G401.6 (cell line): ENCODE measurements around the gene SMAP1.

ENCODE experiments used
- FAIRE-seq: peaks from 2 replicates; lab custom pipeline; 2012; peaks lifted over from hg19 to GRCh38; lab: Jason Lieb, UNC

The SMAP1 gene

DNA sequence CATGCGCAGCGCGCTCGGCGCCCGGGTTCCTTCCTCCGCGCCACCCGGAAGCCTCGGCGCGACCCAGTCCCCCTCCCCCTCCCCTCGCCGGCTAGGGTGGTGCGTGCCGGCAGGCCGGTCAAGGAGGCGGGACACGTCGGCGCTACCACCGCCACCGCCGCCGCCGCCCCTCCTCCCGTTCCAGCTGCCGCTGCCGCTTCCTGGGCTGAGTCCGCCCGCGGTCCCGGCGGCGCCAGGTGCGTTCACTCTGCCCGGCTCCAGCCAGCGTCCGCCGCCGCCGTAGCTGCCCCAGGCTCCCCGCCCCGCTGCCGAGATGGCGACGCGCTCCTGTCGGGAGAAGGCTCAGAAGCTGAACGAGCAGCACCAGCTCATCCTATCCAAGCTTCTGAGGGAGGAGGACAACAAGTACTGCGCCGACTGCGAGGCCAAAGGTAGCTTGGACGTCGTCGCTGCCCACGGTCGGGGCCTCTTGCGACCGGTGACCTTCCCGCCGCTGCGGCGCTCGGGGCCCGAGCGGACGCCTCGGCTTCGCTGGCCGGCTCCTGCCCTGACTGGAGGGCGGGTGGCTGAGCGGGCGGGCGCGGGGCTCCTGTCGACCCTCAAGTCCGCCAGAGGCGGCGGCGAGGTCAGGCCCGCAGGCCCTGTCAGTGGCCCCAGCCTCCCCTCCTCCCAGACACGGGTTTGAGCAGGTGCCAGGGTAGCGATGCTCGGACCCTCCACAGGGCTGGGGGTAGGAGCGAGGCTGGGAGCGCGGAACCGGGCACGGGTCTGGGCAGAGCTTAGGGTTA, at the start of gene SMAP1:
TSS of gene SMAP1 (plus strand) at position 173 of the 788 bp plus-strand sequence. CDS start at position 314, 141 bp downstream.
- no peak for FAIRE-seq

- no peak for FAIRE-seq
These were observed 46.9 kb upstream of the SMAP1 start for GRCh38 chr6:70620746-70621145.

DNA sequence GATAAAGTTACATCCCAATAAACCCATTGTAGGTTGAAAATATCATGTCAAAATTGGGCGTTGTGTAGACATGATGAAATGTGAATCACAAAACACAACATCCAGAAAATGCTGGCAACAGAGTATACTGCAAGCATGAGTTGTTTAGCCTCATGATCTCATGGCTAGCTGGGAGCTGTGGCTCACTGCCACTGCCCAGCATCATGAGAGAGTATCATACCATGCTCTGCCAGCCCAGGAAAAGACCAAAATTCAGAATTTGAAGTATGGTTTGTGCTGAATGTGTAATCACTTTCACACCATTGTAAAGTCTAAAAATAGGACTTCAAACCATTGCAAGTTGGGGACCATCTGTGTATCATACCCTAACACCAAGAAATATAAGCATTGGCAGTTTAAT, 45.2 kb upstream of the SMAP1 start:
- no peak for FAIRE-seq

DNA sequence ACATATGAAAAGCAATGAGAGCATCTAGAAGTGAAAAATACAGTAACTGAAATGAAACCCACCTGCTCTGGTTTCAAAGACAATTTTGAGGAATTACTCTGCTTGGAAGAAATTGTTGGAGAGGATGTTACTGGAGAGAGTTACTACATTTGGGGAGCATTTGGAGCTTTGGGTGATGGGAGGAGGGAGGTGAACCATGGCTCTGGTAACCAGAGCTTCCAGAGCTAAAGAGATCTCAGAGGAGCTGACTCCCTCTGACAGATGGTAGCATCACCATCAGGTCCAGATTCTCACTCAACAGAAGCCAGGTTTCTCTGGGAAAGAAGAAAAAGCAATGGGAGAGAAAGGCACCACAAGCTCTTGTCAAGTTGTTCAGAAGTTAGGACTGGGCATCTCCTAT, 42.2 kb upstream of the SMAP1 start:
- no peak for FAIRE-seq

- no peak for FAIRE-seq
These were observed 40.0 kb upstream of the SMAP1 start for GRCh38 chr6:70627500-70628254.

DNA sequence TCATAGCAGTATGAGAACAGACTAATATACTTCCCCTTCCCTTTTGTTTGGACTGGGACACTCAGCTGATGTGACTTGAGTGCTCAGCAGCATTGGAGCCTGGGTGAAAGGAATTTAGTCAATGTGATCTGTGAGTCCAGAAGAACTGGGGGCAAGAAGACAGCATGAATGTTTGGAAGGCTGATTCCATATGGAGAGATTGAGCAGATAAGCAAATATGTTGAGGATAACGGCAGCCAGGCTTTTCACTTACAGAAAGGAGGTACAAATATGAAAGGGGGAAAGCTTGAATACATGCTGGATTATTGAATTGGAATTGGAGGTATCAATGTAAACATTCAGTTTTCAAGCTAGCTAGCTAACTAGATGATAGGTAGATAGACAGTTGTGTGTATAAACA, 37.8 kb upstream of the SMAP1 start:
- no peak for FAIRE-seq

- FAIRE-seq, result no peak
These were observed 33.8 kb upstream of the SMAP1 start for GRCh38 chr6:70633870-70634269.

GRCh38 chr6:70636596-70636995, 31.1 kb upstream of the SMAP1 start:
- FAIRE-seq, result no peak

DNA sequence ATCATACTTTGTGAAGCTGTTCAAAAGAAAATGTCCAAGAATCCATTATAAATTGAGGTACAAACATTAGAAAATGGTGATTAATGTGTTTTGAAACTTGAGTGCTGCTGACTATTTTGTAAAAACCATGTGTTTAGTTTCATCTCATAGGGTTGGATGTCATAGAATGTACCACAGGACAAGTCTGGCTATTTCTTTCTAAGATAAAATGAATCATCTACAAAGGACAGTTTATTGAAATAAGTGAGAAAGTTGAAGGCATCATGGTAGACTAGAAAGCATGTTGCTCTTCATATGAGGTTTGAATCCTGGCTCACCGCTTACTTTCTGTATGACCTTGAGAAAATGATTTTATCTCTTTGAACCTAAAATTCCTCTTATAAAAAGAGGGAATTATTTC, 29.2 kb upstream of the SMAP1 start:
- FAIRE-seq, result no peak

DNA sequence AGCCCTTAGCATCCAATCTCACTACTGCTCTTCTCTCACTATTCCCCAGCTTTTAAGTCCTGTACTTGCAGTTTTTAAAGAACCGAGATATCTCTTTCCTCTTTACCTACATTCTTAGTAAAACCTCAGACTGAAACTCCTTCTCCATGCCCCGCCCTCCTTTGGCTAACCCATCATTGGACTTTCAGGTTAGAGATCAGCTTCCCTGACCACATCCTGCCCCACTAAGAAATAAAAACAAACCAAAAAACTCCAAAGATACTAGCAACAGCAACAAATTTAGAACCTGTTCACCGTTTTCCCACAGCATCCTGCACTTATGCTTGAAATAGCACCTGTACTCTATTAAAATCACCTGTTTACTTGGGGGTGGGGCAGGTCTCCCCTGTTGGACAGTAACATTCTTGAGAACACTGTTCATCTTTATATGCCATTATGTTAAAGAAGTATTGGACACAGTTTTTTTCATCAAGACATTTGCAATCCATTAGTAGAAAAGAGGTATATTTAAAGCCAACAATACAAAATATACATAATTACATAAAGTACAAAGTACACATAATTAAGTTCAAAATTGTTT, 16.3 kb upstream of the SMAP1 start:
- FAIRE-seq, result no peak

GRCh38 chr6:70652216-70652615, 15.5 kb upstream of the SMAP1 start:
- no peak for FAIRE-seq

DNA sequence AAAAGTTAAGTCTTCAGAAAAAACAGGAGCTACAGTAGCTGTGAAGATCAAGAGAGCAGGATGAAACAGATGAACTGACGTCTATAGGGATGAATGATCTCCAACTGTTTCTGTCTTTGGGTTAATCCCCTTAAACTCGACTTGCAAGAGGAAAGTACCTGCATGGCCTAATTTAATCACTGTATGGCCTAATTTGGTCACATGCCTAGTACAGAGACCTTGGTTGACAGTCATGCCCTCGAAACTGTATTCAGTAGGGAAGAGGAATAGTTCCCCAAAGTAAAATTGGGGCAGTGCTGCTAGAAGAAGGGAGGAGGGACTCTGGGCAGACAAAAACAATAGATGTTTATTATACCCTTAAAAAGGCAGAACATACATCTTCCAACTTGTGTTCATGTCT, 10.0 kb upstream of the SMAP1 start:
- no peak for FAIRE-seq

- no peak for FAIRE-seq
These were observed 3.7 kb upstream of the SMAP1 start for GRCh38 chr6:70663881-70664466.

GRCh38 chr6:70666706-70667105, 977 bp upstream of the SMAP1 start:
- no peak for FAIRE-seq

- no peak for FAIRE-seq
These were observed 400 bp upstream of the SMAP1 start for GRCh38 chr6:70667256-70667710.

DNA sequence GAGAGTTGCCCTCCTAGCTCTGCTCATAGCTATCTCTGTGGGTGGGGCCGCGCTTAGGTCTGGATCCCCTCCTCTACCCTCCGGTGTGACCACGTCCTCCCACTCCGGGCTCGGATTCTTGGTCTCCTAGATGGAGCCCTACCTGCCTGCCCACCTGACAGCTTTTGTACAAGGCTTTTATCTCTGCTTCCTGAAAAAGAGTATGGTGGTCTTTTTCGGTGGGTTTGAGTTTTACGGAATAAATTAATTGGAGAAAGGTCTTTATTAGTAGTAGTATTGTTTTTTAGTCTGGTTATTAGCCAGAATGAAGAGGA, 773 bp downstream of the SMAP1 start:
- FAIRE-seq, result no peak

DNA sequence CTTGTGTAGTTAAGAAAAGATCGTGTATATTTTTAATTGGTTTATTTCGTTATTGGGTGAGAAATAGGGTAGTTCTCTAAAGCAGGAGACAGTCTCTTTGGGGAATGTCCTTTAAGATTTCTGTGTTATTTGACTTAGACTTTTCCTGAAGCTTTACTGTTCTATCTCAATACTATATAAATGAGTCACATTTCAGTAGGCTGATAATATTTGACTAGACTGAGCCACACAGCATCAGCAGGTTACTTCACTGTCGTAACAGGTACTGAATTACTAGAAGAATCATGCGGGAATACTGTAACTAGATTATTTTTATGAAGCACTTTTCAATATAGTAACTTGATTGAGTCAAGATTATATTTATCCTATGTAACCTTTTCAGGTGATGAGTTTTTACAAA, 1.4 kb downstream of the SMAP1 start:
- FAIRE-seq, result peak; percentile 6

- no peak for FAIRE-seq
These were observed 4.9 kb downstream of the SMAP1 start for GRCh38 chr6:70672549-70672948.

- FAIRE-seq, result no peak
These were observed 5.4 kb downstream of the SMAP1 start for GRCh38 chr6:70673054-70673453.

DNA sequence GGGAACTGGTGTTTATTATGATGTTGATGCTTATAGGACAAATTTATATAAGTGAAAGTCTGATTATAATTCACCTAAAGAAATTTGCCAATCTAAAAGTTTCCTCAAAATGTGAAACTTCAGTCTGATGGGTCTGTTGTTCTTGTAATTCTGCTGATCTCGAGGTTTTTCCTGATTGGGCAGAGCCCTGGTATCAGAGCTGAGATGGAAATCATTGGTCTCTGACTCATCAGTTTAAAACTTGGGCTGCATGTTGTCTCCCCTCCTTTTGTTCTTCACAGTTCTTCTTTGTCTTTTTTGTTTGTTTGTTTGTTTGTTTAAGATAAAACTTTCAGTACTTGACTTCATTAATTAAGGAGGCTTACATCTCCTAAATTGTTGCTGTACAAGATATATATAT, 5.9 kb downstream of the SMAP1 start:
- FAIRE-seq, result no peak

DNA sequence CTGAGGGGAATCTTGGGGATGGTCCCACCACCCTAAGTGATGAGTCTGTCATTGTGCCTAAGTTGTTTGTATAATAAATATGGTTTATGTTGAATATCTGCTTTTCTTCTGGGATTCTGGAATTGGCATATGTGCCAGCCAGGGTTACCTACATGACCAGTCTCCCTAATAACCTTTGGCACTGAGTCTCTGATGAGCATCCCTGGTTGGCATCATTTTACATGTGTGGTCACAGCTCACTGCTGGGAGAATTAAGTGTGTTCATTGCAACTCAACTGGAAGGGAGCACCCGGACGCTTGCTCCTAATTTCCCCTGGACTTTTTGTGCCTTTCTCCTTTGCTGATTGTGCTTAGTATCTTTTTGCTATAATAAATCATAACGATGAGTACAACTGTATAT, 8.1 kb downstream of the SMAP1 start:
- no peak for FAIRE-seq

- FAIRE-seq, result no peak
These were observed 9.1 kb downstream of the SMAP1 start for GRCh38 chr6:70676821-70677220.

- no peak for FAIRE-seq
These were observed 12.7 kb downstream of the SMAP1 start for GRCh38 chr6:70680396-70680795.
